Astrocyte (in vitro differentiated cells and primary cell): ENCODE data around the gene ACVR1. TPM values are rescaled to one million over a fixed set of nuclear protein-coding genes. Genes with fewer than 3 reads are reported as not detected.

ENCODE experiments used
- DNase-seq: peaks from one replicate; pipeline ENCODE4 v3.0.0-alpha.2; 2010; ENCODE audit warnings: low read depth
- FAIRE-seq: peaks from 2 replicates; lab custom pipeline; 2011; peaks lifted over from hg19 to GRCh38; lab: Jason Lieb, UNC
- H2AFZ ChIP-seq: 2 replicates; pipeline ENCODE4 v1.6.0; 2012; ENCODE audit warnings: low read depth, low read length, inconsistent platforms
- H3K27ac ChIP-seq: 2 replicates; pipeline ENCODE4 v1.5.1; 2011; ENCODE audit warnings: low read depth, low read length, inconsistent platforms
- H3K27me3 ChIP-seq: 2 replicates; pipeline ENCODE4 v1.6.0; 2011; ENCODE audit warnings: low read length, inconsistent platforms; ENCODE audit not compliant: insufficient read depth
- H3K36me3 ChIP-seq: 2 replicates; pipeline ENCODE4 v1.5.1; 2011; ENCODE audit warnings: low read length, inconsistent platforms; ENCODE audit not compliant: insufficient read depth
- H3K4me1 ChIP-seq: 2 replicates; pipeline ENCODE4 v1.5.1; 2011; ENCODE audit warnings: low read length, inconsistent platforms; ENCODE audit not compliant: insufficient read depth
- H3K4me2 ChIP-seq: 2 replicates; pipeline ENCODE4 v1.6.0; 2012; ENCODE audit warnings: low read length, inconsistent platforms
- H3K4me3 ChIP-seq: 2 replicates; pipeline ENCODE4 v1.5.1; 2011; ENCODE audit warnings: low read depth, mild to moderate bottlenecking, low read length, inconsistent platforms; ENCODE audit not compliant: insufficient read depth
- H3K79me2 ChIP-seq: 2 replicates; pipeline ENCODE4 v1.6.0; 2012; ENCODE audit warnings: mild to moderate bottlenecking, low read length, inconsistent platforms; ENCODE audit not compliant: insufficient read depth
- H3K9ac ChIP-seq: 2 replicates; pipeline ENCODE4 v1.6.0; 2012; ENCODE audit warnings: mild to moderate bottlenecking, low read length, inconsistent platforms
- H3K9me3 ChIP-seq: 2 replicates; pipeline ENCODE4 v1.5.1; 2012; ENCODE audit warnings: low read depth, mild to moderate bottlenecking, low read length, inconsistent platforms; ENCODE audit not compliant: insufficient read depth
- H4K20me1 ChIP-seq: 2 replicates; pipeline ENCODE4 v1.6.0; 2012; ENCODE audit warnings: low read length, inconsistent platforms; ENCODE audit not compliant: insufficient read depth
- H3K27ac Mint-ChIP-seq: one replicate; pipeline ENCODE4 v1.8.0; 2021; ENCODE audit warnings: mild to moderate bottlenecking, mixed read lengths; ENCODE audit not compliant: unreplicated experiment
- H3K27me3 Mint-ChIP-seq: one replicate; pipeline ENCODE4 v1.8.0; 2021; ENCODE audit warnings: low read depth, mixed read lengths; ENCODE audit not compliant: unreplicated experiment
- H3K36me3 Mint-ChIP-seq: one replicate; pipeline ENCODE4 v1.8.0; 2021; ENCODE audit warnings: low read depth, mixed read lengths; ENCODE audit not compliant: unreplicated experiment
- H3K4me1 Mint-ChIP-seq: one replicate; pipeline ENCODE4 v1.8.0; 2021; ENCODE audit warnings: low read depth, mixed read lengths; ENCODE audit not compliant: unreplicated experiment
- H3K4me3 Mint-ChIP-seq: one replicate; pipeline ENCODE4 v1.8.0; 2021; ENCODE audit warnings: mild to moderate bottlenecking, moderate library complexity, mixed read lengths; ENCODE audit not compliant: unreplicated experiment
- H3K9me3 Mint-ChIP-seq: one replicate; pipeline ENCODE4 v1.8.0; 2021; ENCODE audit warnings: mild to moderate bottlenecking, mixed read lengths; ENCODE audit not compliant: unreplicated experiment
- CTCF ChIP-seq: IDR thresholded peaks from 2 replicates; pipeline ENCODE4 v1.5.1; 2011; ENCODE audit warnings: low read depth, mild to moderate bottlenecking, inconsistent platforms, low read length, moderate library complexity; ENCODE audit not compliant: insufficient read depth
- EZH2 ChIP-seq: IDR thresholded peaks from 2 replicates; pipeline ENCODE4 v1.6.1; 2012; ENCODE audit warnings: mild to moderate bottlenecking, low read length, inconsistent platforms; ENCODE audit not compliant: insufficient read depth
- total RNA-seq: library from RNA; stranded (reverse); gene quantifications from 2 replicates; pipeline ENCODE4 v1.2.1, GENCODE V29; 2021

Gene ACVR1
- total RNA-seq, 1 donor from 2014 or later: 45.9 TPM

- Mint-ChIP-seq H3K27me3 (no peaks in the 10 kb centered on the region), H3K4me1 (peaks cover 64% of the 10 kb centered on the region), H3K36me3 (peaks cover 16% of the 10 kb centered on the region), H3K4me3 (peak overlapping the region; percentile 58), H3K27ac (peak overlapping the region; percentile 85), H3K9me3 (no peaks in the 10 kb centered on the region)
- Histone ChIP-seq H3K4me2 (peak overlapping the region; percentile 53), H3K4me1 (peaks cover 29% of the 10 kb centered on the region), H3K79me2 (peaks cover 15% of the 10 kb centered on the region), H3K36me3 (no peaks in the 10 kb centered on the region), H3K27me3 (no peaks in the 10 kb centered on the region), H2AFZ (no peak overlapping the region), H3K9me3 (no peaks in the 10 kb centered on the region), H4K20me1 (peaks cover 12% of the 10 kb centered on the region), H3K27ac (peak overlapping the region; percentile 60), H3K9ac (peak overlapping the region; percentile 27), H3K4me3 (no peak overlapping the region)
- TF ChIP-seq EZH2 (no peak), CTCF (no peak)
- no peak for DNase-seq
- FAIRE-seq: no peak
Observed at GRCh38 chr2:157747280-157747679, 128.8 kb downstream of the ACVR1 start.

GRCh38 chr2:157746234-157746950 is 129.7 kb downstream of the ACVR1 start:
- no peak overlapping the region for H3K4me3 ChIP-seq
- peaks cover 13% of the 10 kb centered on the region for H3K36me3 Mint-ChIP-seq
- H3K27ac Mint-ChIP-seq: peak overlapping the region; percentile 99
- TF ChIP-seq CTCF (no peak), EZH2 (no peak)
- peak overlapping the region; percentile 70 for H3K27ac ChIP-seq
- H3K27me3 Mint-ChIP-seq: no peaks in the 10 kb centered on the region
- peak overlapping the region; percentile 18 for H3K4me3 Mint-ChIP-seq
- DNase-seq (peak; percentile 88), FAIRE-seq (no peak)
- no peaks in the 10 kb centered on the region for H3K36me3 ChIP-seq
- no peaks in the 10 kb centered on the region for H3K9me3 ChIP-seq
- H3K9me3 Mint-ChIP-seq: no peaks in the 10 kb centered on the region
- peaks cover 10% of the 10 kb centered on the region for H3K79me2 ChIP-seq
- H3K9ac ChIP-seq: peak overlapping the region; percentile 52
- H3K4me1 Mint-ChIP-seq: peaks cover 57% of the 10 kb centered on the region
- H3K4me2 ChIP-seq: peak overlapping the region; percentile 68
- peaks cover 12% of the 10 kb centered on the region for H4K20me1 ChIP-seq
- no peak overlapping the region for H2AFZ ChIP-seq
- H3K4me1 ChIP-seq: peaks cover 29% of the 10 kb centered on the region
- no peaks in the 10 kb centered on the region for H3K27me3 ChIP-seq

GRCh38 chr2:157744571-157745076 is 131.5 kb downstream of the ACVR1 start:
- no peaks in the 10 kb centered on the region for H3K36me3 ChIP-seq
- H3K9me3 Mint-ChIP-seq: no peaks in the 10 kb centered on the region
- FAIRE-seq: no peak

More at GRCh38 chr2:157744571-157745076, 131.5 kb downstream of the ACVR1 start:
- TF ChIP-seq EZH2 (no peak), CTCF (no peak)
- Histone ChIP-seq H3K4me3 (no peak overlapping the region), H3K27me3 (no peaks in the 10 kb centered on the region), H3K27ac (no peak overlapping the region), H4K20me1 (peaks cover 3% of the 10 kb centered on the region), H3K4me2 (no peak overlapping the region), H2AFZ (no peak overlapping the region), H3K9me3 (no peaks in the 10 kb centered on the region), H3K9ac (no peak overlapping the region), H3K4me1 (peaks cover 29% of the 10 kb centered on the region), H3K79me2 (peaks cover 2% of the 10 kb centered on the region)
- no peak for DNase-seq
- Mint-ChIP-seq H3K4me3 (no peak overlapping the region), H3K36me3 (peaks cover 8% of the 10 kb centered on the region), H3K27ac (peak overlapping the region; percentile 42), H3K4me1 (peaks cover 50% of the 10 kb centered on the region), H3K27me3 (no peaks in the 10 kb centered on the region)
